GM12878 (cell line): ENCODE measurements around the gene MIXL1. TPM values are rescaled to one million over a fixed set of nuclear protein-coding genes. Genes with fewer than 3 reads are reported as not detected.

Source experiments
- ASH2L ChIP-seq: fragments of 300-600, 200-600 bp; sonication (generic); IDR thresholded peaks from 2 replicates; pipeline ENCODE4 v1.6.1; 2017; ENCODE audit warnings: low read depth, mild to moderate bottlenecking, borderline replicate concordance
- BCL11A ChIP-seq: IDR thresholded peaks from 2 replicates; pipeline ENCODE4 v1.6.1; 2011; ENCODE audit warnings: low read depth, low read length
- BCLAF1 ChIP-seq: fragments of 450-650 bp; IDR thresholded peaks from 2 replicates; pipeline ENCODE4 v1.6.1; 2017; ENCODE audit warnings: antibody characterized with exemption, mild to moderate bottlenecking, moderate library complexity
- CREB1 ChIP-seq: IDR thresholded peaks from 2 replicates; pipeline ENCODE4 v1.6.1; 2012; ENCODE audit warnings: low read depth, mild to moderate bottlenecking, inconsistent platforms
- CTCF ChIP-seq, 3 experiments: IDR thresholded peaks in 2 of 3; conservative IDR thresholded peaks in 1 of 3; 2 replicates each; pipeline ENCODE4 v1.5.1; 2011; ENCODE audit warnings: low read depth in 3 of 3, low read length in 3 of 3, mild to moderate bottlenecking in 3 of 3, control low read depth in 2 of 3, moderate library complexity in 2 of 3, inconsistent platforms in 1 of 3, mixed read lengths in 1 of 3; ENCODE audit not compliant: control insufficient read depth in 2 of 3, insufficient read depth in 1 of 3; ENCODE audit errors: extremely low read depth in 1 of 3
- EGR1 ChIP-seq, 2 experiments: IDR thresholded peaks; 1 replicate in 1 of 2; 2 replicates in 1 of 2; pipeline ENCODE4 v1.6.1; 2011 to 2012; ENCODE audit warnings: low read depth in 2 of 2, low read length in 2 of 2, borderline replicate concordance in 1 of 2, mild to moderate bottlenecking in 1 of 2, moderate library complexity in 1 of 2
- ELK1 ChIP-seq: IDR thresholded peaks from 2 replicates; pipeline ENCODE4 v1.6.1; 2012; ENCODE audit warnings: low read depth, low read length, improper control_type of control experiment
- HDAC2 ChIP-seq: fragments of 200-600 bp; sonication (generic); IDR thresholded peaks from 2 replicates; pipeline ENCODE4 v1.6.1; 2017
- IKZF2 ChIP-seq, 2 experiments: fragments of 450-650 bp; IDR thresholded peaks; 2 replicates each; pipeline ENCODE4 v1.6.1; 2017; ENCODE audit warnings: mild to moderate bottlenecking in 2 of 2, moderate library complexity in 2 of 2
- KDM1A ChIP-seq: fragments of 200-600 bp; sonication (generic); IDR thresholded peaks from 2 replicates; pipeline ENCODE4 v1.6.1; 2016; ENCODE audit warnings: borderline replicate concordance
- NFYB ChIP-seq: IDR thresholded peaks from 2 replicates; pipeline ENCODE4 v1.6.1; 2011; ENCODE audit warnings: low read depth, mild to moderate bottlenecking, low read length, improper control_type of control experiment, moderate library complexity; ENCODE audit not compliant: insufficient read depth
- PAX5 ChIP-seq: IDR thresholded peaks from 2 replicates; pipeline ENCODE4 v1.6.1; 2011; ENCODE audit warnings: low read depth, low read length, borderline replicate concordance
- PBX3 ChIP-seq: IDR thresholded peaks from 2 replicates; pipeline ENCODE4 v1.6.1; 2011; ENCODE audit warnings: mild to moderate bottlenecking, low read depth, low read length, moderate library complexity; ENCODE audit not compliant: insufficient replicate concordance
- POLR2AphosphoS5 ChIP-seq: IDR thresholded peaks from 2 replicates; pipeline ENCODE4 v1.6.1; 2011; ENCODE audit warnings: mild to moderate bottlenecking, low read length, inconsistent platforms
- POU2F2 ChIP-seq: IDR thresholded peaks from 3 replicates; pipeline ENCODE4 v1.6.1; 2011; ENCODE audit warnings: low read depth, mild to moderate bottlenecking, low read length, borderline replicate concordance
- RUNX3 ChIP-seq: IDR thresholded peaks from 2 replicates; pipeline ENCODE4 v1.6.1; 2012; ENCODE audit warnings: low read length, inconsistent platforms
- SIN3A ChIP-seq: IDR thresholded peaks from 2 replicates; pipeline ENCODE4 v1.6.1; 2012; ENCODE audit warnings: low read depth, low read length, improper control_type of control experiment
- TAF1 ChIP-seq: IDR thresholded peaks from 2 replicates; pipeline ENCODE4 v1.6.1; 2011; ENCODE audit warnings: mild to moderate bottlenecking, low read depth, low read length, borderline replicate concordance
- YY1 ChIP-seq: IDR thresholded peaks from 2 replicates; pipeline ENCODE4 v1.6.1; 2011; ENCODE audit warnings: low read depth, mild to moderate bottlenecking, low read length
- ZNF384 ChIP-seq: IDR thresholded peaks from 2 replicates; pipeline ENCODE4 v1.6.1; 2012; ENCODE audit warnings: low read depth, mild to moderate bottlenecking, low read length, improper control_type of control experiment, borderline replicate concordance
- polyA plus RNA-seq, 11 experiments: library from polyadenylated mRNA; depleted of rRNA in 4 of 11; unstranded in 6 of 11; stranded (reverse) in 5 of 11; fragments of >200 nt; fragmentation: Nextera tagmentation in 4 of 11; fragmentation: Illumina TruSeq in 1 of 11; extraction: Ambion mirVana in 4 of 11; extraction: Trizol in 1 of 11; gene quantifications; 1 replicate in 1 of 11; 2 replicates in 10 of 11; pipeline versions ENCODE4 v1.2.1 to v1.2.3, GENCODE V29; 2011 to 2016; ENCODE audit warnings: inconsistent platforms in 2 of 11, missing spikeins in 2 of 11, low read depth in 1 of 11
- total RNA-seq, 4 experiments: library from RNA; depleted of rRNA in 3 of 4; stranded (reverse); fragments of >200 nt in 3 of 4; fragmentation: Illumina TruSeq in 1 of 4; extraction: Trizol in 1 of 4; gene quantifications; 2 replicates each; pipeline versions ENCODE4 v1.2.1 to v1.2.3, GENCODE V29; 2013 to 2021
- TF ChIP-seq, protein P1 (sequence below): IDR thresholded peaks from 2 replicates; pipeline ENCODE4 v1.6.1; 2012; ENCODE audit warnings: low read depth, low read length, improper control_type of control experiment

MIXL1 gene
- total and polyA plus RNA-seq, 10 of the 15 experiments (the other 5 are each of a cell fraction or from before 2014, with no cell fraction given): 0.11 to 0.25 (median 0.20) TPM; not detected in 2

DNA sequence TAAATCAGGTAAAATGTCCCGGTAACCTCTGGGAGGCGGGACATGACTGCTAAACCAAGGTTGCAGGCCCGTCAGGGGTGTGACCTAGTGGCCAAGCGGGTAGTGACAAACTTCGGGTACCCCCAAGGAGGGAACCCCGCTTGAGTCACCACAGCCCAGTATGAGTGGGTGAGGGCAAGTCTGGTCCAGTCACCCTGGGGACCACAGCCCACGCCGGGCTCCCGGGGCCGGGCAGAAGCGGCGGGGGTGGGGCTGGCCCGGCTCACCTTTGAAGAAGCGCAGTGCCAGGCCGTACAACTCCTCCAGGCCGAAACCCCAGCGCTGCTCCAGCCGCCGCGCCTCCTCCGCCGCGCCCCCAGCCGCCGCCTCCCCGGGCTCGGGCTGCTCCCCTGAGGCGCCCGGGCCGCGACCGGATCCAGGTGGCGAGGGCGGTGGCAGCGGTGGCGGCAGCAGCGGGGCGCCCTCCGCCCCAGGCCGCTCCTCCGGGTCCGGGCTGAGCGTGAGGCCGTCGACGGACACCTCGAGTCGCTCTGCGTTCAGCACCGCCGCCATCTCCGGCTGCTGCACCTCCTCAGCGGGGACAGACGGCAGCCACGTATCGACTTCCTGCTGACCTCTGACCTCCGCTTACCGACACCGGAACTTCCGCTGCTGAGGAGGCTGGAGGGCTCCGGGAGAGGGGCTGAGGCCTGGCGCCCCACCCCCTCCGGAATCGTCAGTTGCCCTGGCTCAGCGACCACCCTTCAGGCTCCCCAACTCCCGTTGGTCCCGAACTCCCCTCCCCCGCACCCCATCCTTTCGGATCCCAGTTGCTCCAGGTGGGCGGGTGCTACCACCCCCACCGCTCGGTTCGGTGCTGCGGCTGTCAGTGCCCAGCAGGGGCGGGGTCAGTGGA lies 37.1 kb upstream of the MIXL1 start, which contains the start of gene ACBD3 (continued):
- peak; percentile 53 for TF ChIP-seq PBX3
- peak; percentile 2 to 55; a peak in 2 of 3 replicates for TF ChIP-seq EGR1 (IDR thresholded peaks at IDR 0.05; ENCODE audit: borderline replicate concordance in 1 of 2, low read depth in 2 of 2, low read length in 2 of 2)
- no peak for TF ChIP-seq BCL11A
- no peak for TF ChIP-seq KDM1A
- TF ChIP-seq, protein P1, sequence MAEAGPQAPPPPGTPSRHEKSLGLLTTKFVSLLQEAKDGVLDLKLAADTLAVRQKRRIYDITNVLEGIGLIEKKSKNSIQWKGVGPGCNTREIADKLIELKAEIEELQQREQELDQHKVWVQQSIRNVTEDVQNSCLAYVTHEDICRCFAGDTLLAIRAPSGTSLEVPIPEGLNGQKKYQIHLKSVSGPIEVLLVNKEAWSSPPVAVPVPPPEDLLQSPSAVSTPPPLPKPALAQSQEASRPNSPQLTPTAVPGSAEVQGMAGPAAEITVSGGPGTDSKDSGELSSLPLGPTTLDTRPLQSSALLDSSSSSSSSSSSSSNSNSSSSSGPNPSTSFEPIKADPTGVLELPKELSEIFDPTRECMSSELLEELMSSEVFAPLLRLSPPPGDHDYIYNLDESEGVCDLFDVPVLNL: no peak
- peak; percentile 82 for TF ChIP-seq TAF1
- peak; percentile 69 for TF ChIP-seq CREB1
- TF ChIP-seq POLR2AphosphoS5: peak; percentile 96
- TF ChIP-seq YY1: peak; percentile 93
- no peak for TF ChIP-seq BCLAF1
- no peak; a peak in 1 of 6 replicates for TF ChIP-seq CTCF (IDR thresholded peaks at IDR 0.05 in 2 of 3, conservative IDR thresholded peaks at IDR 0.05 in 1 of 3; ENCODE audit: control insufficient read depth in 2 of 3, extremely low read depth in 1 of 3, insufficient read depth in 1 of 3, low read depth in 3 of 3, low read length in 3 of 3)
- no peak for TF ChIP-seq HDAC2
- TF ChIP-seq RUNX3: peak; percentile 55; the same call in 1 of the 2 replicates
- TF ChIP-seq ELK1: peak; percentile 27; the same call in 1 of the 2 replicates
- TF ChIP-seq IKZF2 (IDR thresholded peaks at IDR 0.05): peak in 1 of 2 experiments; percentile 36; a peak in 2 of 4 replicates
- peak; percentile 80; the same call in 1 of the 2 replicates for TF ChIP-seq SIN3A
- peak; percentile 64; the same call in 1 of the 3 replicates for TF ChIP-seq POU2F2
- peak; percentile 44; the same call in 1 of the 2 replicates for TF ChIP-seq PAX5
- no peak for TF ChIP-seq NFYB
- no peak for TF ChIP-seq ZNF384
- peak; percentile 90; the same call in 1 of the 2 replicates for TF ChIP-seq ASH2L
